Glutamatergic neuron (in vitro differentiated cells): Measurements from ENCODE around the gene SLC17A7. TPM values are rescaled to one million over a fixed set of nuclear protein-coding genes. Genes with fewer than 3 reads are reported as not detected.

Experiments
- DNase-seq: peaks from one replicate; pipeline ENCODE4 v3.0.0; 2022
- H3K27ac Mint-ChIP-seq: one replicate; pipeline ENCODE4 v1.8.0; 2020; ENCODE audit warnings: mild to moderate bottlenecking, mixed read lengths, inconsistent platforms; ENCODE audit not compliant: unreplicated experiment
- H3K27me3 Mint-ChIP-seq: one replicate; pipeline ENCODE4 v1.8.0; 2020; ENCODE audit warnings: mild to moderate bottlenecking, moderate library complexity, mixed read lengths, inconsistent platforms; ENCODE audit not compliant: unreplicated experiment
- H3K36me3 Mint-ChIP-seq: one replicate; pipeline ENCODE4 v1.8.0; 2020; ENCODE audit warnings: mild to moderate bottlenecking, mixed read lengths, inconsistent platforms; ENCODE audit not compliant: unreplicated experiment
- H3K4me1 Mint-ChIP-seq: one replicate; pipeline ENCODE4 v1.8.0; 2020; ENCODE audit warnings: mild to moderate bottlenecking, low read depth, mixed read lengths, inconsistent platforms; ENCODE audit not compliant: unreplicated experiment
- H3K4me3 Mint-ChIP-seq: one replicate; pipeline ENCODE4 v1.8.0; 2020; ENCODE audit warnings: mild to moderate bottlenecking, mixed read lengths, inconsistent platforms; ENCODE audit not compliant: unreplicated experiment
- H3K9me3 Mint-ChIP-seq: one replicate; pipeline ENCODE4 v1.8.0; 2020; ENCODE audit warnings: mild to moderate bottlenecking, moderate library complexity, mixed read lengths, inconsistent platforms; ENCODE audit not compliant: unreplicated experiment
- total RNA-seq: library from RNA; stranded (reverse); fragmentation: NEBNext Ultra II Directional; extraction: Animal tissue kit (Norgen Biotek cat#: 25700); gene quantifications from one replicate; pipeline ENCODE4 v1.2.1, GENCODE V29; 2021; ENCODE audit not compliant: unreplicated experiment
- TF ChIP-seq, protein P1 (sequence below): fragments of 200-600 bp; sonication (generic); IDR thresholded peaks from one replicate; pipeline ENCODE4 v1.5.0; 2021; ENCODE audit not compliant: partially characterized antibody, unreplicated experiment

Gene SLC17A7
- total RNA-seq, 1 donor from 2014 or later = 188 TPM

DNA sequence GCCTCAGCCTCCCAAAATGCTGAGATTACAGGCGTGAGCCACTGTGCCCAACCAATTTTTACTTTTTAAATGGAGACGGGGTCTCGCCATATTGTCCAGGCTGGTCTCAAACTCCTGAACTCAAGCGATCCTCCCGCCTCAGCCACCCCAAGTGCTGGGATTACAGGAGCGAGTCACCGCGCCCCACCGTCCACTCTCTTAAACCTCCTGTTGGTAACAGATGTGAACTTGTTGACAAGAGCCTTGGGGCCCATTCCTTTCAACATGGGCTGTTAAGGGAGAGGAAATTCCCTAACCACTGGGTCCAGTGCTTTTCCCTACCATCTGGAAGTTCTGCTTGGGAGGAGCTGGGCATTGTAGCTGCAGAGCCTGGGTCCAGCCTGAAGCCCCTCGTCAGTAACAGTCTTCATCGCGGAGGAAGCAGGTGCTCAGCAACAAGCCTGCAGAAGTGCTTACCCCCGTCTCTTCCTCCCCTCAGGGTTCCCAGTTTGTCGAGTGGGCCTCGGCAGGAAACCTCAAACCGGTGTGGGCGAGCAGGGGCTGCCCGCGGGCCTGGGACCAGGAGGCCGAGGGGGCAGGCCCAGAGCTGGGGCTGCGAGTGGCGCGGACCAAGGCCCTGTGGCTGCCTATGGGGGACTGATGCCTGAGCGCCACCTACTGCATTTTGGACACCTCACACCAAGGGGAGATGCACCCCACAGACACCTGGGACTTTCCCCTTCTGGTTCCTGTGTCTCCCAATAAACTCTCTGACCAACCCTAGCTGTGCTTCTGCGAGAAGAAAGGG is 28.7 kb upstream of the SLC17A7 start:
- Mint-ChIP-seq H3K27ac (peak overlapping the region; percentile 91), H3K27me3 (peaks cover 9% of the 10 kb centered on the region), H3K4me3 (no peak overlapping the region), H3K9me3 (peaks cover 3% of the 10 kb centered on the region), H3K36me3 (no peaks in the 10 kb centered on the region), H3K4me1 (peaks cover 11% of the 10 kb centered on the region)
- DNase-seq = peak; percentile 47
- TF ChIP-seq, protein P1, sequence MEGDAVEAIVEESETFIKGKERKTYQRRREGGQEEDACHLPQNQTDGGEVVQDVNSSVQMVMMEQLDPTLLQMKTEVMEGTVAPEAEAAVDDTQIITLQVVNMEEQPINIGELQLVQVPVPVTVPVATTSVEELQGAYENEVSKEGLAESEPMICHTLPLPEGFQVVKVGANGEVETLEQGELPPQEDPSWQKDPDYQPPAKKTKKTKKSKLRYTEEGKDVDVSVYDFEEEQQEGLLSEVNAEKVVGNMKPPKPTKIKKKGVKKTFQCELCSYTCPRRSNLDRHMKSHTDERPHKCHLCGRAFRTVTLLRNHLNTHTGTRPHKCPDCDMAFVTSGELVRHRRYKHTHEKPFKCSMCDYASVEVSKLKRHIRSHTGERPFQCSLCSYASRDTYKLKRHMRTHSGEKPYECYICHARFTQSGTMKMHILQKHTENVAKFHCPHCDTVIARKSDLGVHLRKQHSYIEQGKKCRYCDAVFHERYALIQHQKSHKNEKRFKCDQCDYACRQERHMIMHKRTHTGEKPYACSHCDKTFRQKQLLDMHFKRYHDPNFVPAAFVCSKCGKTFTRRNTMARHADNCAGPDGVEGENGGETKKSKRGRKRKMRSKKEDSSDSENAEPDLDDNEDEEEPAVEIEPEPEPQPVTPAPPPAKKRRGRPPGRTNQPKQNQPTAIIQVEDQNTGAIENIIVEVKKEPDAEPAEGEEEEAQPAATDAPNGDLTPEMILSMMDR = no peak

DNA sequence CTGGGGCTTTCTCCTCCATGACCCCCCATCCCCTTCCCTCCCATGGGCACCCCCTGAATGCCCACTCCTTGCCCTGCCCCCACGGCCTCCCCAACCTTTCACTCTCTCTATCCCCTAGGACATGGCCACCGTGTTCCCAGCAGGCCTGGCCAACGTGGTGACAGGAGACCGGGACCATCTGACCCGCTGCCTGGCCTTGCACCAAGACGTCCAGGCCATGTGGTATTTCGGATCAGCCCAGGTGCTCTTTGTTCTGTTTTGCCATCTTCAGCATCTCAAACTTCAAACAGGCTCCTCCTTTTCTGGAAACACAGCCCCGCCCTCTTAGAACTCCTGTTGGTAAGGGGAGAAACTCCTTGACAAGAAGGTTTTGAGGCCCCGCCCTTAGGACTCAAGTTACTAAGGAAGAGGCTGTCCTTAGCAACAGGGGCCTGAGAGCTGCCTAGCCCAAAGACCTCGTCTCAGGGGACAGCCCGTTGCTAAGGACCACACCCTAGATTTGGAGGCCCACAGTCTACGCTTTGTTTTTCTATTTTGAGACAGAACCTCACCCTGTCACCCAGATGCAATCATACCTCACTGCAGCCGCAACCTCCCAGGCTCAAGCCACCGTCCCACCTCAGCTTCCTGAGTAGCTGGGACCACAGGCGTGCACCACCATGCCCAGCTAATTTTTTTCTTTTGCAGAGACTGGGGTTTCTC is 27.6 kb upstream of the SLC17A7 start:
- Mint-ChIP-seq H3K4me1 (peaks cover 9% of the 10 kb centered on the region), H3K27me3 (peaks cover 6% of the 10 kb centered on the region), H3K27ac (peak overlapping the region; percentile 98), H3K36me3 (no peaks in the 10 kb centered on the region), H3K4me3 (peak overlapping the region; percentile 70), H3K9me3 (peaks cover 3% of the 10 kb centered on the region)
- TF ChIP-seq, protein P1 = no peak
- DNase-seq = peak; percentile 80

DNA sequence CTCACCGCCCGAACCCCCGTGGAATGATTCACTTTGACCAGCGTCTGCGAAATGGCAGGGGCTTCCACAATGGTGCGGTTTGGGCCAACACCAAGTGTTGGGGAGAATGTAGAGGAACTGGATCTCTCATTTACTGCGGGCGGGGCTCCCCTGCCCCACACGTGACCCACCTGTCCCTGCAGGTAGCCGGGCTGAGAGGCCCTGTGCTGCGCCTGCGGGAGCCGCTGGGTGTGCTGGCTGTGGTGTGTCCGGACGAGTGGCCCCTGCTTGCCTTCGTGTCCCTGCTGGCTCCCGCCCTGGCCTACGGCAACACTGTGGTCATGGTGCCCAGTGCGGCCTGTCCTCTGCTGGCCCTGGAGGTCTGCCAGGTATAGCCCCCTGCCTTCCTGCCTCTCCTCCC is 26.9 kb upstream of the SLC17A7 start:
- no peak overlapping the region for H3K4me3 Mint-ChIP-seq
- H3K9me3 Mint-ChIP-seq = peaks cover 3% of the 10 kb centered on the region
- TF ChIP-seq, protein P1 = no peak
- H3K36me3 Mint-ChIP-seq = no peaks in the 10 kb centered on the region
- H3K4me1 Mint-ChIP-seq = peaks cover 9% of the 10 kb centered on the region
- H3K27me3 Mint-ChIP-seq = peaks cover 6% of the 10 kb centered on the region
- no peak for DNase-seq
- no peak overlapping the region for H3K27ac Mint-ChIP-seq

DNA sequence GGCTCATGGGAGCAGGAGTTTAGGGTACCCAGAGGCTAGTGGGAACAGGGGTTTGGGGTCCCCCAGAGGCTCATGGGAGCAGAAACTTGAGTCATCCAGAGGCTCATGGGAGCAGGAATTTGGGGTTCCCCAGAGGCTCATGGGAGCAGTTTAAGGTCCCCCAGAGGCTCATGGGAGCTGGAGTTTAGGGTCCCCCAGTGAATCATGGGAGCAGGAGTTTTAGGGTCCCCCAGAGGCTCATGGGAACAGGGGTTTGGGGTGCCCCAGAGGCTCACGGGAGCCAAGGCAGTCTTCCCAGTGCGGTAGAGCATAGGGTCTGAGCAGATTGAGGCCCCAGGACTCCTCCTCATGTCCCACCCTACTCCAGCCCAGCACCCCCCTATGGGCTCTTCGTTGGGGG is 24.0 kb upstream of the SLC17A7 start:
- H3K4me1 Mint-ChIP-seq = peaks cover 6% of the 10 kb centered on the region
- TF ChIP-seq, protein P1 = no peak
- no peaks in the 10 kb centered on the region for H3K36me3 Mint-ChIP-seq
- peaks cover 6% of the 10 kb centered on the region for H3K27me3 Mint-ChIP-seq
- H3K4me3 Mint-ChIP-seq = no peak overlapping the region
- no peak for DNase-seq
- H3K27ac Mint-ChIP-seq = no peak overlapping the region
- H3K9me3 Mint-ChIP-seq = no peaks in the 10 kb centered on the region
